A549 (cell line): ENCODE results near the gene LATS1. TPM values are rescaled to one million over a fixed set of nuclear protein-coding genes. Genes with fewer than 3 reads are reported as not detected.

ENCODE experiments used
- ATAC-seq, 2 experiments: fragments of 200-7000 bp in 1 of 2; fragments of >200 bp in 1 of 2; cut with Nextera tagmentation in 1 of 2; cut with Tn5 transposase in 1 of 2; 3 replicates each; pipeline versions ENCODE4 v1.8.0 to v1.9.1; 2018 to 2020; ENCODE audit warnings: mild to moderate bottlenecking in 1 of 2, moderate library complexity in 1 of 2
- CTCF ChIA-PET: fragments of 300-600 bp; sonication (Branson Sonifier 250); formaldehyde crosslinking; extraction: SDS; loops from one replicate; lab custom pipeline; 2021; ENCODE audit warnings: antibody characterized with exemption, inconsistent platforms; lab: Yijun Ruan, JAX
- POLR2A ChIA-PET: fragments of 350-600 bp; formaldehyde crosslinking; extraction: SDS; loops from one replicate; lab custom pipeline; 2021; ENCODE audit warnings: antibody characterized with exemption, inconsistent platforms; lab: Yijun Ruan, JAX
- DNase-seq, 2 experiments: peaks; one replicate each; pipeline versions ENCODE4 v3.0.0 to v3.0.0-alpha.2; 2011 to 2016; ENCODE audit warnings: low read depth in 1 of 2, low spot score in 1 of 2
- FAIRE-seq: peaks from 2 replicates; lab custom pipeline; 2011; peaks lifted over from hg19 to GRCh38; lab: Jason Lieb, UNC
- H3K27ac ChIP-seq, 2 experiments: fragments of >200 bp; sonication (Bioruptor Twin); formaldehyde crosslinking; 3 replicates each; pipeline ENCODE4 v1.5.1; 2016 to 2017
- H3K4me1 ChIP-seq: fragments of >200 bp; sonication (Bioruptor Twin); formaldehyde crosslinking; 3 replicates; pipeline ENCODE4 v1.6.1; 2016
- H3K4me2 ChIP-seq: fragments of >200 bp; sonication (Bioruptor Twin); formaldehyde crosslinking; 3 replicates; pipeline ENCODE4 v1.6.1; 2016
- H3K4me3 ChIP-seq: fragments of >200 bp; sonication (Bioruptor Twin); formaldehyde crosslinking; 3 replicates; pipeline ENCODE4 v1.5.1; 2016
- H3K9me3 ChIP-seq: fragments of >200 bp; sonication (Bioruptor Twin); formaldehyde crosslinking; 3 replicates; pipeline ENCODE4 v1.6.1; 2016
- BHLHE40 ChIP-seq: IDR thresholded peaks from 2 replicates; pipeline ENCODE4 v1.6.1; 2012; ENCODE audit warnings: low read depth, low read length, inconsistent platforms
- CBX8 ChIP-seq: fragments of 200-600 bp; sonication (generic); IDR thresholded peaks from 2 replicates; pipeline ENCODE4 v1.6.1; 2016
- CEBPB ChIP-seq, 2 experiments: fragments of >200 bp in 1 of 2; sonication (Bioruptor Twin) in 1 of 2; formaldehyde crosslinking in 1 of 2; IDR thresholded peaks; 2 replicates each; pipeline ENCODE4 v1.6.1; 2012 to 2016
- CHD2 ChIP-seq: fragments of 150-350 bp; IDR thresholded peaks from 2 replicates; pipeline ENCODE4 v1.6.1; 2014; ENCODE audit warnings: low read length; ENCODE audit not compliant: partially characterized antibody
- ESRRA ChIP-seq: fragments of 150-350 bp; IDR thresholded peaks from 2 replicates; pipeline ENCODE4 v1.6.1; 2014; ENCODE audit warnings: mild to moderate bottlenecking, low read length, borderline replicate concordance
- FOSL2 ChIP-seq, 2 experiments: fragments of 450-650 bp in 1 of 2; fragments of >200 bp in 1 of 2; sonication (Bioruptor Twin) in 1 of 2; formaldehyde crosslinking; IDR thresholded peaks; 2 replicates each; pipeline versions ENCODE4 v1.5.0 to v1.6.1; 2016 to 2020; ENCODE audit warnings: mild to moderate bottlenecking in 1 of 2, moderate library complexity in 1 of 2
- HDAC2 ChIP-seq: fragments of 200-600 bp; sonication (generic); IDR thresholded peaks from 2 replicates; pipeline ENCODE4 v1.6.1; 2016
- HEYL ChIP-seq: fragments of 250-450 bp; sonication (Bioruptor Pico); IDR thresholded peaks from 2 replicates; pipeline ENCODE4 v1.8.0; 2021; ENCODE audit warnings: mild to moderate bottlenecking, moderate library complexity
- HOXB13 ChIP-seq: fragments of 250-450 bp; sonication (Bioruptor Pico); IDR thresholded peaks from 2 replicates; pipeline ENCODE4 v1.5.0; 2020; ENCODE audit warnings: low read depth, mild to moderate bottlenecking, moderate library complexity
- JUNB ChIP-seq: fragments of >200 bp; sonication (Bioruptor Twin); formaldehyde crosslinking; IDR thresholded peaks from 2 replicates; pipeline ENCODE4 v1.6.1; 2016
- MAFK ChIP-seq: fragments of 450-650 bp; IDR thresholded peaks from 2 replicates; pipeline ENCODE4 v1.6.1; 2014; ENCODE audit not compliant: partially characterized antibody
- NR3C1 ChIP-seq: fragments of >200 bp; sonication (Bioruptor Twin); formaldehyde crosslinking; IDR thresholded peaks from 3 replicates; pipeline ENCODE4 v1.6.1; 2017
- POLR2A ChIP-seq: IDR thresholded peaks from 2 replicates; pipeline ENCODE4 v1.6.1; 2012; ENCODE audit warnings: mild to moderate bottlenecking, low read length
- REST ChIP-seq: fragments of 200-600 bp; sonication (generic); IDR thresholded peaks from 2 replicates; pipeline ENCODE4 v1.6.1; 2016; ENCODE audit warnings: antibody characterized with exemption, mild to moderate bottlenecking, moderate library complexity
- RNF2 ChIP-seq: fragments of 200-600 bp; sonication (generic); IDR thresholded peaks from 2 replicates; pipeline ENCODE4 v1.6.1; 2016; ENCODE audit warnings: low read depth, mild to moderate bottlenecking, antibody characterized with exemption, moderate library complexity, borderline replicate concordance
- SMC3 ChIP-seq: fragments of >200 bp; sonication (Bioruptor Twin); formaldehyde crosslinking; IDR thresholded peaks from 3 replicates; pipeline ENCODE4 v1.6.1; 2018; ENCODE audit warnings: inconsistent platforms
- SREBF2 ChIP-seq: fragments of 450-650 bp; IDR thresholded peaks from 2 replicates; pipeline ENCODE4 v1.6.1; 2014; ENCODE audit warnings: mild to moderate bottlenecking, moderate library complexity
- ZFP36 ChIP-seq: fragments of 450-650 bp; IDR thresholded peaks from 2 replicates; pipeline ENCODE4 v1.6.1; 2014; ENCODE audit warnings: borderline replicate concordance; ENCODE audit not compliant: partially characterized antibody
- ZNF302 ChIP-seq: fragments of 250-450 bp; sonication (Bioruptor Pico); IDR thresholded peaks from 2 replicates; pipeline ENCODE4 v1.9.0; 2021; ENCODE audit warnings: inconsistent platforms, mild to moderate bottlenecking, moderate library complexity
- ZSCAN20 ChIP-seq: fragments of 250-450 bp; sonication (Bioruptor Pico); IDR thresholded peaks from 2 replicates; pipeline ENCODE4 v1.8.0; 2022; ENCODE audit warnings: mild to moderate bottlenecking, moderate library complexity
- WGBS: methylation state at CpG from one replicate; pipeline ENCODE4 v1.1.6; 2017; ENCODE audit errors: missing lambda C conversion rate; 5-methylcytosine and 5-hydroxymethylcytosine counted together
- polyA plus RNA-seq, 4 experiments: library from polyadenylated mRNA; depleted of rRNA in 3 of 4; stranded (reverse); fragments of >200 nt; fragmentation: RNase III in 1 of 4; extraction: RNeasy Plus Mini Kit Qiagen cat#74134 plus additional on column Dnase treatment in 1 of 4; gene quantifications; 2 replicates in 3 of 4; 3 replicates in 1 of 4; pipeline ENCODE4 v1.2.3, GENCODE V29; 2011 to 2017
- TF ChIP-seq, protein P1 (sequence below): fragments of >200 bp; sonication (Bioruptor Twin); formaldehyde crosslinking; IDR thresholded peaks from 3 replicates; pipeline ENCODE4 v1.5.1; 2016
- TF ChIP-seq, protein P2 (sequence below): IDR thresholded peaks from 2 replicates; pipeline ENCODE4 v1.6.1; 2012; ENCODE audit warnings: low read depth, borderline replicate concordance
- TF ChIP-seq, protein P3 (sequence below): fragments of 450-650 bp; IDR thresholded peaks from 2 replicates; pipeline ENCODE4 v1.6.1; 2014; ENCODE audit warnings: antibody characterized with exemption
- TF ChIP-seq, protein P4 (sequence below): fragments of 150-350 bp; IDR thresholded peaks from 2 replicates; pipeline ENCODE4 v1.6.1; 2014; ENCODE audit warnings: low read depth, mild to moderate bottlenecking, low read length
- TF ChIP-seq, protein P5 (sequence below): fragments of >200 bp; sonication (Bioruptor Twin); formaldehyde crosslinking; IDR thresholded peaks from 2 replicates; pipeline ENCODE4 v1.6.1; 2016

Gene LATS1
- polyA plus RNA-seq, 2 of the 4 experiments (the other 2 are of a cell fraction) = 6.1 to 18.5 TPM

- TF ChIP-seq, protein P1, sequence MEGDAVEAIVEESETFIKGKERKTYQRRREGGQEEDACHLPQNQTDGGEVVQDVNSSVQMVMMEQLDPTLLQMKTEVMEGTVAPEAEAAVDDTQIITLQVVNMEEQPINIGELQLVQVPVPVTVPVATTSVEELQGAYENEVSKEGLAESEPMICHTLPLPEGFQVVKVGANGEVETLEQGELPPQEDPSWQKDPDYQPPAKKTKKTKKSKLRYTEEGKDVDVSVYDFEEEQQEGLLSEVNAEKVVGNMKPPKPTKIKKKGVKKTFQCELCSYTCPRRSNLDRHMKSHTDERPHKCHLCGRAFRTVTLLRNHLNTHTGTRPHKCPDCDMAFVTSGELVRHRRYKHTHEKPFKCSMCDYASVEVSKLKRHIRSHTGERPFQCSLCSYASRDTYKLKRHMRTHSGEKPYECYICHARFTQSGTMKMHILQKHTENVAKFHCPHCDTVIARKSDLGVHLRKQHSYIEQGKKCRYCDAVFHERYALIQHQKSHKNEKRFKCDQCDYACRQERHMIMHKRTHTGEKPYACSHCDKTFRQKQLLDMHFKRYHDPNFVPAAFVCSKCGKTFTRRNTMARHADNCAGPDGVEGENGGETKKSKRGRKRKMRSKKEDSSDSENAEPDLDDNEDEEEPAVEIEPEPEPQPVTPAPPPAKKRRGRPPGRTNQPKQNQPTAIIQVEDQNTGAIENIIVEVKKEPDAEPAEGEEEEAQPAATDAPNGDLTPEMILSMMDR = no peak
- no peak for TF ChIP-seq HDAC2
- no peak for TF ChIP-seq MAFK
- TF ChIP-seq ESRRA = no peak
- TF ChIP-seq ZSCAN20 (CRISPR knock-in tag) = no peak
- TF ChIP-seq BHLHE40 = no peak
- TF ChIP-seq CBX8 = no peak
- TF ChIP-seq HOXB13 (CRISPR knock-in tag) = no peak
- TF ChIP-seq JUNB = no peak
Measured at GRCh38 chr6:149729824-149730223, 11.9 kb upstream of the LATS1 start (continued).

GRCh38 chr6:149728499-149729234, 10.8 kb upstream of the LATS1 start:
- DNase-seq (no peak), ATAC-seq (no peak), FAIRE-seq (no peak)
- CTCF ChIA-PET = no interaction called here
- 90% methylated on average over 5 of the region's 5 CpGs for WGBS
- Histone ChIP-seq H3K4me3 (no peak overlapping the region), H3K9me3 (no peaks in the 10 kb centered on the region), H3K4me2 (no peak overlapping the region), H3K27ac (no peak overlapping the region), H3K4me1 (no peaks in the 10 kb centered on the region)
- TF ChIP-seq RNF2 = no peak
- POLR2A ChIA-PET = no interaction called here

GRCh38 chr6:149727793-149728498, 10.0 kb upstream of the LATS1 start:
- Histone ChIP-seq H3K4me3 (no peak overlapping the region), H3K4me2 (no peak overlapping the region), H3K9me3 (no peaks in the 10 kb centered on the region), H3K4me1 (no peaks in the 10 kb centered on the region), H3K27ac (no peak overlapping the region)
- no peak for FAIRE-seq
- CTCF ChIA-PET = no interaction called here
- 76% methylated on average over 4 of the region's 4 CpGs for WGBS
- DNase-seq = no peak
- POLR2A ChIA-PET = no interaction called here
- no peak for ATAC-seq
- TF ChIP-seq HEYL (no peak), SREBF2 (no peak), MAFK (no peak), FOSL2 (IDR thresholded peaks at IDR 0.05) (no peak), FOSL2 (CRISPR knock-in tag; IDR thresholded peaks at IDR 0.05) (no peak), ZFP36 (no peak), SMC3 (no peak), CEBPB (IDR thresholded peaks at IDR 0.05) (no peak), NR3C1 (no peak), CHD2 (no peak), ZNF302 (CRISPR knock-in tag) (no peak), REST (no peak), POLR2A (no peak)
- TF ChIP-seq, protein P2, sequence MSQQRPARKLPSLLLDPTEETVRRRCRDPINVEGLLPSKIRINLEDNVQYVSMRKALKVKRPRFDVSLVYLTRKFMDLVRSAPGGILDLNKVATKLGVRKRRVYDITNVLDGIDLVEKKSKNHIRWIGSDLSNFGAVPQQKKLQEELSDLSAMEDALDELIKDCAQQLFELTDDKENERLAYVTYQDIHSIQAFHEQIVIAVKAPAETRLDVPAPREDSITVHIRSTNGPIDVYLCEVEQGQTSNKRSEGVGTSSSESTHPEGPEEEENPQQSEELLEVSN = no peak
- TF ChIP-seq, protein P3, sequence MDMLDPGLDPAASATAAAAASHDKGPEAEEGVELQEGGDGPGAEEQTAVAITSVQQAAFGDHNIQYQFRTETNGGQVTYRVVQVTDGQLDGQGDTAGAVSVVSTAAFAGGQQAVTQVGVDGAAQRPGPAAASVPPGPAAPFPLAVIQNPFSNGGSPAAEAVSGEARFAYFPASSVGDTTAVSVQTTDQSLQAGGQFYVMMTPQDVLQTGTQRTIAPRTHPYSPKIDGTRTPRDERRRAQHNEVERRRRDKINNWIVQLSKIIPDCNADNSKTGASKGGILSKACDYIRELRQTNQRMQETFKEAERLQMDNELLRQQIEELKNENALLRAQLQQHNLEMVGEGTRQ = no peak
- TF ChIP-seq, protein P4, sequence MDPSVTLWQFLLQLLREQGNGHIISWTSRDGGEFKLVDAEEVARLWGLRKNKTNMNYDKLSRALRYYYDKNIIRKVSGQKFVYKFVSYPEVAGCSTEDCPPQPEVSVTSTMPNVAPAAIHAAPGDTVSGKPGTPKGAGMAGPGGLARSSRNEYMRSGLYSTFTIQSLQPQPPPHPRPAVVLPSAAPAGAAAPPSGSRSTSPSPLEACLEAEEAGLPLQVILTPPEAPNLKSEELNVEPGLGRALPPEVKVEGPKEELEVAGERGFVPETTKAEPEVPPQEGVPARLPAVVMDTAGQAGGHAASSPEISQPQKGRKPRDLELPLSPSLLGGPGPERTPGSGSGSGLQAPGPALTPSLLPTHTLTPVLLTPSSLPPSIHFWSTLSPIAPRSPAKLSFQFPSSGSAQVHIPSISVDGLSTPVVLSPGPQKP = no peak
- TF ChIP-seq, protein P5, sequence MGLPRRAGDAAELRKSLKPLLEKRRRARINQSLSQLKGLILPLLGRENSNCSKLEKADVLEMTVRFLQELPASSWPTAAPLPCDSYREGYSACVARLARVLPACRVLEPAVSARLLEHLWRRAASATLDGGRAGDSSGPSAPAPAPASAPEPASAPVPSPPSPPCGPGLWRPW = no peak
- TF ChIP-seq, all 56 proteins: peak for 0
